HG03442 (cell line): ENCODE measurements around the gene FOSL1.
A peak's percentile ranks its signal among the peaks of the same experiment; 100 is the strongest.

ENCODE experiments used
- ATAC-seq: cut with Tn5 transposase; IDR thresholded peaks from one replicate; pipeline ENCODE4 v1.9.1; 2021; ENCODE audit warnings: mild to moderate bottlenecking, moderate library complexity; ENCODE audit not compliant: unreplicated experiment

The FOSL1 gene

GRCh38 chr11:65865550-65866172 lies 34.5 kb downstream of the FOSL1 start:
- ATAC-seq = no peak

- ATAC-seq = no peak
Measured at GRCh38 chr11:65864706-65865471, 35.3 kb downstream of the FOSL1 start.

GRCh38 chr11:65863889-65864705 lies 36.1 kb downstream of the FOSL1 start:
- no peak for ATAC-seq

GRCh38 chr11:65862941-65863888 lies 37.0 kb downstream of the FOSL1 start:
- no peak for ATAC-seq

GRCh38 chr11:65862191-65862735 lies 37.9 kb downstream of the FOSL1 start:
- no peak for ATAC-seq

GRCh38 chr11:65861533-65862183 lies 38.5 kb downstream of the FOSL1 start:
- no peak for ATAC-seq

GRCh38 chr11:65861165-65861505 lies 39.1 kb downstream of the FOSL1 start:
- no peak for ATAC-seq

- no peak for ATAC-seq
Measured at GRCh38 chr11:65860278-65861164, 39.7 kb downstream of the FOSL1 start, which contains the start of gene MUS81. TSS of gene MUS81 (plus strand) at chr11:65860433. CDS start at chr11:65860754, 321 bp downstream.

GRCh38 chr11:65859812-65860277 lies 40.3 kb downstream of the FOSL1 start:
- no peak for ATAC-seq

GRCh38 chr11:65859095-65859811 lies 40.9 kb downstream of the FOSL1 start:
- peak; percentile 46 for ATAC-seq

GRCh38 chr11:65858681-65859087 lies 41.5 kb downstream of the FOSL1 start:
- ATAC-seq = no peak

- peak; percentile 35 for ATAC-seq
Measured at GRCh38 chr11:65857853-65858680, 42.1 kb downstream of the FOSL1 start, which contains the start of gene CFL1. TSS of gene CFL1 (minus strand) at chr11:65858180. CDS start at chr11:65858099, 81 bp downstream.

- ATAC-seq = peak; percentile 5
Measured at GRCh38 chr11:65857500-65857852, 42.7 kb downstream of the FOSL1 start.

- ATAC-seq = peak; percentile 23
Measured at GRCh38 chr11:65856689-65857499, 43.3 kb downstream of the FOSL1 start.

GRCh38 chr11:65855927-65856363 lies 44.2 kb downstream of the FOSL1 start:
- ATAC-seq = no peak
